GM18858 (cell line): Measurements from ENCODE around the gene EXOC7.
"Not testable (repeated sequence)": the region's sequence is repeated elsewhere in the genome, so short reads cannot be mapped to it uniquely, and the experiment has no call there.

Source experiments
- ATAC-seq: cut with Tn5 transposase; IDR thresholded peaks from one replicate; pipeline ENCODE4 v1.9.1; 2021; ENCODE audit not compliant: unreplicated experiment

Gene EXOC7

DNA sequence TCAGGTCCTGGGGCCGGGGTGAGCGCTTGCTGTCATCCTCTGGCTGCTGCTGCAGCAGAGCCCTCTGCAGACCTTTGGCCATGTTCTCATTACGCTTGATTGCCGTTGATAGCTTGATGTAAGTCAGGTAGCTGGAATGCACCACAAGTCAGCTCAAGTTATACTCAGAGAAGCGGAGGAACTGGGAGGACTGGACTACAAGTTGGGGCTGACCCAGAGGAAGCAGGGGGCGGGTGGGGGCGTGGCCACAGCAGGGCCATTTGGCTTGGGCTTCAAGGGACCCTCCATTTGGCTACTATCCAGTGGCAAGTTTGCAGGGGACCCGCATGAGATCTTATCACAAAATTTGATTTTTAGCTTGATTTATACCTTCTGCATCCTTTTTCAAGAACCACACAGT is 57.5 kb downstream of the EXOC7 start:
- no peak for ATAC-seq

DNA sequence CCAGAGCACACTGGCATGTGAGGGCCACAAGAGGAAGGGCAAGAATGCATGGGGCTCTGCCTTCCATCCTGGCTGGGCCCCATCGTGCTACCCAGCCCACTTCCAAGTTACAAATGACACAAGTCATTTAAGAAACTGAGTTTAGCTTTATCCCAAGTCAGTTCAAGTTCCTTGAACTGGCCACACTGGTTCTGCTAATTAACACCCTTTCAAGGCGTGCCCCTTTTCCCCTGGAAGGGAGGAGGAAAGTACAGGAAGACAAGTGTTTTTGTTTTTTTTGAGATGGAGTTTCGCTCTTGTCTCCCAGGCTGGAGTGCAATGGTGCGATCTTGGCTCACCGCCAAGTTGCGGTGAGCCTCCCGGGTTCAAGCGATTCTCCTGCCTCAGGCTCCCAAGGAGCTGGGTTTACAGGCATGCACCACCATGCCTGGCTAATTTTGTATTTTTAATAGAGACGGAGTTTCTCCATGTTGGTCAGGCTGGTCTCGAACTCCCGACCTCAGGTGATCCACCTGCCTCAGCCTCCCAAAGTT is 59.0 kb downstream of the EXOC7 start:
- ATAC-seq: not testable (repeated sequence)

DNA sequence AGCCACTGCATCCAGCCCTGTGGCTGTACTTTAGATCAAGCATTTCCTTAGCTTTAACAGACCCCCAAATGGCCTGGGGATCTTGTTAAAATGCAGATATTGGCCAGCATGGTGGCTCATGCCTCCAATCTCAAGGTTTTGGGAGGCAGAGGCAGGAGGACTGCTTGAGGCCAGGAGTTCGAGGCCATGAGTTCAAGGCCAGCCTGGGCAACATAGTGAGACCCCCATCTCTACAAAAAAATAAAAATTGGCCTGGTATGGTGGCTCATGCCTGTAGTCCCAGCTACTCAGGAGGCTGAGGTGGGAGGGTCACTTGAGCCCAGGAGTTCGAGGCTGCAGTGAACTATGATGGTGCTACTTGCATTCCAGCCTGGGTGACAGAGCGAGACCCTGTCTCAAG is 60.7 kb downstream of the EXOC7 start:
- ATAC-seq: not testable (repeated sequence)

DNA sequence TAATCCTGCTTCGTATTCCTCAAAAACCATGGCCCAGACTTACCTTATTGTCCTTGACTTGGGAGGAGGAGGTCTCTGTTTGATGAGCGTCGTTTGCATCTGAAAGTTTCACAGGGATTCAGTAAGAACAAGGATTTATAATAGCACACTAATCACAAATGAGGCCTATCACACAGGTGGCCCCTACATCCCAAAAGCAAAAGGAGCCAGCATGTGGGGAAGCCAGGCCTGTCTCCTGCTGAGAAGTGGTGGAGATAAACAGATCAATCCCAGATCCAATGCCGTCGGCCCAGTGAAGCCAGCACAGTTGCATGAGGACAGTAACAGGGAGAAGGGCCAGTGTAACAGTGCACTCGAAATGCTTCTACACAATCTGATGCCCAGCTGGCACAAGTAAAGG is 63.2 kb downstream of the EXOC7 start:
- no peak for ATAC-seq

DNA sequence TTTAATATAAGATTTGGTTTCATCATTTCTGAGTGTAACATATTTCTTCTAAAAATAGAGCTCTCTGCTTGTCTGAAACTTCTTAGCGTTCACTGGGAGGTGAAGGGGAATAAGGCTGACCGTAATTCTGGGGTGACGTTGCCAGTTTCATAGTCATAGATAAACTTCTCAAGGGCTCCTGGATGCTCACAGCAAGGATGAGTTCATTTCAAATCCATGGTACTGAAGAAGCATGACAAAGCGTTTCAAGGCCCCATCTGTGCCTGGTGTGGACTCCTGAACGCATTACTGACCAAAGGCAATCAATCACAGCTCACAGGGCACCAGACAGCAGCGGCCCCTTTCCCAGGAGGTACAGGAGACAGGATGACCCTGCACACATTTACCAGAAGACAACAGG is 64.5 kb downstream of the EXOC7 start:
- ATAC-seq: no peak

DNA sequence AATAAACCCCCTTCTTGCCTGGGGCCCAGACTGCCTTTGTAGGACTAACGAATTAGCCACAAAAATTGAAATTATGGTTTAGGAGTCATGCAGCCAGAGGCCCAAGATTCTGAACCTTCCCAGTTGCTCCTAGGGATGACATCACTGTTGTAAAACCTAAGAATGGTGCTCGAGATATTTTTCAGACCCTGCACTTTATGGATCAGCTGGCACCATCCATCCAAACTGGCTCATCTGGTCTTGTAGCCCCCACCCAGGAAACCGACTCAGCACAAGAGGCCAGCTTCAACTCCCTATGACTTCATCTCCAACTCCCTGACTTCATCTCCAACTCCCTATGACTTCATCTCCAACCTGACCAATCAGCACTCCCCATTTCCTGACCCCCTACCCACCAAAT is 65.5 kb downstream of the EXOC7 start:
- no peak for ATAC-seq

DNA sequence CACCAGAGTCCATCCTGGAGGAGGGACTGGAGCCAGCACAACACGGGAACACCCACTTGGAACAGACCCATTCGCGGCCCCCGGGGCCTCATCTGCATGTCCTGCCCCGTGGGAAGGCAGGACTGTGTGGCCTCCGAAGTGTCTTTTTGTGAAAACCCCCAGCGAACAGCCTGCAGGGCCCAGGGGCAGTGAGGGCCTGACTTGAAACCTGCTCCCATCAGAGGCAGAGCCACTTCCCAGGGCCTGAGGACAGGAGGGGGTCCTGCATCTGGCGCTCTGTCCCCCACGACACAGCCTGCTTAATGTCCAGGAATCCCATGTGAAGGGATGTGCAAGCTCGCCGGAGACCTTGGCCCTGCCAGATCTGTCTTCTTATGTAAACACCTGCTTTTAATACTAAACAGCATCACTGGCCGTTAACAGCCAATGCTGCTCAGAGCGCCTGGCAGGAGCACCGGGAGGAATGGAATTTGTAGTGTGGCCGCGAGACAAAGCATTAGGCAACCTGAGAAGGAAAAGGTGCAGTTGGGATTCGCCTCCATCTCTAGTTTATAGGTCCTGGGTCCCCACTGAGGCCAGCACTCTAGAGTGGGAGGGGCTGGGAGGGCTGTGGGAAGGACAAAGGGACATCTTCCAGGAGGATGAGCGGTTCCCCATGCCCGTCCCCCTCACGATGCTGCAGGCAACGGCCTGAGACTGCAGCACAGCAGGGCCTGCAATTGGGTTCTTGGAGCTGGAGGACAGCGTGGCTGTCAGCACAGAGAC is 66.9 kb downstream of the EXOC7 start:
- ATAC-seq: no peak

DNA sequence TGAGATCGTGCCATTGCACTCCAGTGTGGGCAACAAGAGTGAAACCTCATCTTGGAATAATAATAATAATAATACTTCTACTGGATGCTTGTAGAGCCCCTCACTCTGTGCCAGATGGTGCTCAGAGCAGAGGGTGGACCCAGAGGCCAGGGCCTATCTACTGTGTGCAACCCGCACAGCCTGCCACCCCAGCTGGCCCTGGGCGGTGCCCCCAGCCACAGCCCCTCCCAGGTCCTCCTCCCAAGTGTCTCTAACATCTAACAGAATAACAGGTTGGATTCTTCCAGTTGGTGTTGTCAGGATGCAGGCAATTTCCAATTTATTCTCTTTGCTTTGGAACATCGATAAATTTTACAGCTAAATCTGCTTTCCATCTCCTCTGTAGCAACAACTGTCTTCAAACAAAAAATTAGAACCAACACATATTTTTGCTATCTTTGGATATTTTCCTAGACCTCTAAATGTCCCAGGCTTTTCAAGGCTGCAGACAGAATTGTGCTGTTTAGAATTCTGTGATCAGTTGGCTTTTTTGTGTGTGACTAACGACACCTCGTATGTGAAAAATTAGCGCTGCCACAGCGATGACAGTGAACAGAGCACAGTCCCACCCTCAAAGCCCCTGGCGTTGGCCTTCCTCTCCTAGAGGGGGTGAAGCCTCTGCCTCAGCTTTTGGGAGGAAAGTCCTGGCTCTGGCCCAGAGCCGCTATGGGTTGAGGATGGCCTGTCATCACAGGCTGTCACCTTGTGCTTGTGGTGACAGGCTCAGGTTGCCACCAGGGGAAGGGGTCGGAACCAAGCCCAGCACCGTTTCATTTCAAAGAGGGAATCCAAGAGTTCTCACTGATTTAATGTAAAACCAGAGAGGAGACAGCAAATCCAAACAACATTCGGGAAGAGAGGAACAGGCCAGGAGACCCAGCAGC is 68.9 kb downstream of the EXOC7 start:
- no peak for ATAC-seq

DNA sequence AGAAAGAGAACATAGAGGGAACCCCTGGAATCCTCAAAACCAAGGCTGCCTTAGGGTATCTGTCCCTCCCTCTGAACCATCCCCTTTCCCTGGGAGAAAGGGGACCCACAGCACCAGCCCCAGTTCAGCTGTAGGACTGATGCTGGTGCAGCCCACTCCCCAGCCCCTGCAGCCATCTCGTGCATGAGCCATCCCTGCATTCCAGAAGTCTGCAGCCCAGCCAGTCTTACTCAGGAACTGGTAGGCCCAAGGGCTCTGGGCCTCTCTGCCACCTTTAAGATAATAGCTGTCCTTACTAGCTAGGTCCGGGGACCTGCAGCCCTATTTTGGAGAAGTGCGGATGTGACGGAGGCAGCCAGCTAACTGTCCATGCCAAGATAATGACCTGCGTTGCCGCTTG is 70.4 kb downstream of the EXOC7 start:
- no peak for ATAC-seq

DNA sequence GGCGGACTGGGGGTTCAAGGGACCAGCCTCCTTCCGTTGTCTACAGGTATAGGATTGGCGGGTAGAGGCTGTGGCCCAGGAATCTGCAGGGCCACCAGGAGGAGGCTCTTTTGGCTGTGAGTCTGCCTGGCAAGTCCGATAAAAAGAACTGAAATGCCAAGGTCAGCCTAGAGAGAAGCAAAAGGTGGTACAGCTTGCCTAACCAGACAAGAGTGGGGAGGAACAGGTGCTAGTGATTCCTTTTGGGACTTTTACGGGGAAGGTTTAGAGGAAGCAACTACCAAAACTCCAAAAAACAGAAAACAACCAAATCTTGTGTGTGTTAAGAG is 70.8 kb downstream of the EXOC7 start:
- no peak for ATAC-seq

DNA sequence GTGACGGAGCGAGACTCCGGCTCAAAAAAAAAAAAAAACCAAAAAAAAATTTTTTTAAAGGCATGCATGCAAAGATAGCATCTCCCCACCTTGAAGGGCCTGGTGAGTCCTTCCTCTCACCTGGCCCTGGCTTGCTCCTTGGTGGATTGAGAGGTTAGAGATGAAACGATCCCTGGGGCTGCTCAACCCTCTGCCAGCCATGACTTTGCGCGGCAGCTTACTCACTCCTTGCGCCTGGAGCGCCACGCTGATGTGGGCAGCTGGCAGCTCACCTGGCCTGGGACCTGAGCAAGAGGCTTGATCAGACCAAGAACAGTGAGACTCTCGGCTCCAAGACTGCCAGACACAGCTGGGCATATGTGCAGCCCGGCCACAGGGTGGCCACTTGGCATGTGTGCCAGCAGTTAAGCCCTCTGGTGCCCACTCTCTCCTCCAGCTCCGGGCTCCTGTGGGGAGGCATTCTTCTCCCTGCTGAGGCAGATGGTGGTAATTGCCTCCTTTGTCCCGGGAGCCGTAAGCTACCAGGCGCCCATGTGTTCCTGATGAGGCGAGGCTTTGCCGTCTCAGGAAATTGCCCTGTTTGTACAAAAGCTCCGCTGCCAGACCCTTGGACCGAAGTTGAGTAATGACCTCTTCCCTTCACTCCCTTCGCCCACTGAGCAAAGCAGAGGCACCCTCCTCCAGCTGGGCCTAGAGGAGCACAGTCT is 71.4 kb downstream of the EXOC7 start:
- ATAC-seq: no peak
